Breast epithelium (tissue), 3 donors: ENCODE results near the gene EZH2.

Source experiments
- CTCF ChIP-seq, 3 donors: fragments of 450-650 bp; IDR thresholded peaks; one replicate each; pipeline ENCODE4 v1.5.1; 2016 to 2017; ENCODE audit warnings: antibody characterized with exemption in 3 of 3, mild to moderate bottlenecking in 3 of 3, moderate library complexity in 3 of 3
- POLR2AphosphoS5 ChIP-seq, 3 donors: sonication (generic); formaldehyde crosslinking; IDR thresholded peaks; one replicate each; pipeline ENCODE4 v1.6.1; 2017; ENCODE audit warnings: antibody characterized with exemption in 3 of 3

- TF ChIP-seq CTCF (IDR thresholded peaks at IDR 0.05) (no peak), POLR2AphosphoS5 (IDR thresholded peaks at IDR 0.05) (no peak)
These were observed 76.7 kb downstream of the EZH2 start for GRCh38 chr7:148807436-148807835.
